Measurements from ENCODE around the gene B3GNT7. TPM values are rescaled to one million over a fixed set of nuclear protein-coding genes. Genes with fewer than 3 reads are reported as not detected.
"Not testable (repeated sequence)": the region's sequence is repeated elsewhere in the genome, so short reads cannot be mapped to it uniquely, and the experiment has no call there.

The B3GNT7 gene
- total RNA-seq, 2 experiments from 2014 or later = 0.14 to 0.25 TPM

- no peak for DNase-seq
- Mint-ChIP-seq H3K36me3 (no peaks in the 10 kb centered on the region), H3K27ac (no peak overlapping the region), H3K9me3 (no peaks in the 10 kb centered on the region), H3K27me3 (no peaks in the 10 kb centered on the region), H3K4me3 (no peak overlapping the region), H3K4me1 (no peaks in the 10 kb centered on the region)
These were observed 20.7 kb upstream of the B3GNT7 start for GRCh38 chr2:231374771-231375170.

- not testable (repeated sequence) for H3K4me3 Mint-ChIP-seq, DNase-seq, H3K4me1 Mint-ChIP-seq, H3K9me3 Mint-ChIP-seq, H3K27ac Mint-ChIP-seq, H3K36me3 Mint-ChIP-seq, H3K27me3 Mint-ChIP-seq
These were observed 19.4 kb upstream of the B3GNT7 start for GRCh38 chr2:231375994-231376615.

DNA sequence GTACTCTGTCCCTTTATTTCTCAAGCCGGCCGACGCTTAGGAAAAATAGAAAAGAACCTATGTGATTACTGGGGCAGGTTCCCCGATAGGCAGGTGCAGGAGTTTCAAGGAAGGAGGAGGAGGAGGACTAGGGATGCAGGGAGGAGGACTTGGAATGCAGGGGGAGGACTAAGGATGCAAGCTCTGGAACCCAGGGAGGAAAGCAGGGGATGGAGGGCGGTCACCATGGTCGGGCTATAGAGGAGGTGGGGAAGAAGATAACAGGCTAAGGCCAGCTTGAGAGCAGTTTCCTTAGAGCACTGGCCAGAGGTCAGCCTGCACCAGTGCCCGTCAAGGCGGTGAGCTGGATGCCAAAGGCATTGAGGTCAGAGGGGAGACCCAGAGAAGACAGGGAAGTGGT is 18.7 kb upstream of the B3GNT7 start:
- Mint-ChIP-seq H3K27me3 (no peaks in the 10 kb centered on the region), H3K4me1 (no peaks in the 10 kb centered on the region), H3K9me3 (no peaks in the 10 kb centered on the region), H3K27ac (no peak overlapping the region), H3K4me3 (no peak overlapping the region), H3K36me3 (no peaks in the 10 kb centered on the region)
- DNase-seq = no peak

- Mint-ChIP-seq H3K27me3 (no peaks in the 10 kb centered on the region), H3K36me3 (no peaks in the 10 kb centered on the region), H3K27ac (no peak overlapping the region), H3K9me3 (no peaks in the 10 kb centered on the region), H3K4me1 (no peaks in the 10 kb centered on the region), H3K4me3 (no peak overlapping the region)
- no peak for DNase-seq
These were observed 17.3 kb upstream of the B3GNT7 start for GRCh38 chr2:231378026-231378722.

DNA sequence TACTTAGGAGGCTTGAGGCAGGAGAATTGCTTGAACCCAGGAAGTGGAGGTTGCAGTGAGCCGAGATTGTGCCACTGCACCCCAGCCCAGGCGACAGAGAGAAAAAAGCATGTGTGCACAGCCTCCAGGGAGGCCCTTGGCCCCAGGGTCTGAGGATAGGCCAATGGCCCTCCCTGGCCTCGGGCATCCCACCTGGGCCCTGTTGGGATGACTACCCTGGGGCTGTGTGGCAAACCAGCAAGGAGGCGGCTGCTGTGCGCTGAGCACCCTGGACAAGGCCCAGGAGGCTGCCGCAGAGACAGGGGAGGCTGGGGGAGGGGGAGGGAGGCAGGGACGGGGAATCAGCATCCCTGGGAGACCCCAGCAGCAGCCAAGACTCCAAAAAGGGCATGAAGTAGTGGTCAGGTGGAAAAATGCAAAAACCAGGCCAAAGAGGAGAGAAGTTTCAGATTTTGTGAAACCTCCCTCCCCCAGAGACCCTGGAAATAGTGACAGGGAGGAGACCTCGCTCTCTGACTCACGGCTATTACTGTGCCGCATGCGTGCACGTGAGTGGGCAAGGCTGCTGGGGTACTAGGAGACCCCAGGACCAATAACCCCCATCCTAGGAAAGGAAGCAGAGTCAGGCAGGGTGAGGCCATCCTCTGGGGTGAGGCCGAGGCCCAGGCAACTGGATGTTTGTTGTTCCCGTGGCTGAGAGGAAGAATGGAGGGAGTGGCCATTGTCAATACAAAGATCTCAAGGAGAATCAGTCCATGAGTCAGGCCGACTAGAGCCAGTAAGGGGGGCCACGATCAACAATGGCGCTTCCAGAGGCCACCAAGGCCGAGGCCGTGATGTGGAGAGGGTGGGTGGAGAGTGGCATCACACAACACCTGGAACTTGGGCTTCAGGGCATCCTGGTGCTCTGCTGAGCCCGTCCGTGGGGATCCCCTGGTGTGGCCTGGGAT is 16.0 kb upstream of the B3GNT7 start:
- DNase-seq = no peak
- H3K9me3 Mint-ChIP-seq = no peaks in the 10 kb centered on the region
- H3K4me3 Mint-ChIP-seq = no peak overlapping the region
- no peaks in the 10 kb centered on the region for H3K36me3 Mint-ChIP-seq
- no peaks in the 10 kb centered on the region for H3K4me1 Mint-ChIP-seq
- no peak overlapping the region for H3K27ac Mint-ChIP-seq
- no peaks in the 10 kb centered on the region for H3K27me3 Mint-ChIP-seq

GRCh38 chr2:231380307-231380706 is 15.2 kb upstream of the B3GNT7 start:
- Mint-ChIP-seq H3K4me3 (no peak overlapping the region), H3K9me3 (peaks cover 7% of the 10 kb centered on the region), H3K4me1 (no peaks in the 10 kb centered on the region), H3K27ac (no peak overlapping the region), H3K27me3 (no peaks in the 10 kb centered on the region), H3K36me3 (no peaks in the 10 kb centered on the region)
- no peak for DNase-seq

DNA sequence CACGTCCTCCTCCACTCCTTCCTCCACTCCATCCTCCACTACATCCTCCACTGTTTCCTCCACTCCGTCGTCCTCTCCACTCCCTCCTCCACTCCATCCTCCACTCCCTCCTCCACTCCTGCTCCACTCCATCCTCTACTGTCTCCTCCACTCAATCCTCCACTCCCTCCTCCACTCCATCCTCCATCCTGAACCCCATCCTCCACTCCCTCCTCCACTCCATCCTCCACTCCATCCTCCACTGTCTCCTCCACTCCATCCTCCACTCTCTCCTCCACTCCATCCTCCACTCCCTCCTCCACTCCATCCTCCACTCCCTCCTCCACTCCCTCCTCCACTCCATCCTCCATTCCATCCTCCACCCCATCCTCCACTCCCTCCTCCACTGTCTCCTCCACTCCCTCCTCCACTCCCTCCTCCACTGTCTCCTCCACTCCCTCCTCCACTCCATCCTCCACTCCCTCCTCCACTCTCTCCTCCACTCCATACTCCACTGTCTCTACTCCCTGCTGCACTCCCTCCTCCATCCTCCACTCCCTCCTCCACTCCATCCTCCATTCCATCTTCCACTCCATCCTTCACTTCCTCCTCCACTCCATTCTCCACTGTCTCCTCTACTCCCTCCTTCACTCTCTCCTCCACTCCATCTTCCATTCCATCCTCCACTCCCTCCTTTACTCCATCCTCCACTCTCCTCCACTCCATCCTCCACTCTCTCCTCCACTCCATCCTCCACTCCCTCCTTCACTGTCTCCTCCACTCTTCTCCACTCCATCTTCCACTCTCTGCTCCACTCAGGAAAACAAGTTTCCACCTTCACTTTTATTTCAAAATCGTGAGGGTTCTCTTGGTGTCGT is 14.3 kb upstream of the B3GNT7 start:
- Mint-ChIP-seq H3K4me3 (no peak overlapping the region), H3K9me3 (peaks cover 7% of the 10 kb centered on the region), H3K27ac (no peak overlapping the region), H3K36me3 (no peaks in the 10 kb centered on the region), H3K4me1 (no peaks in the 10 kb centered on the region), H3K27me3 (no peaks in the 10 kb centered on the region)
- no peak for DNase-seq

- no peak overlapping the region for H3K4me3 Mint-ChIP-seq
- peaks cover 7% of the 10 kb centered on the region for H3K9me3 Mint-ChIP-seq
- DNase-seq = no peak
- H3K27ac Mint-ChIP-seq = no peak overlapping the region
- no peaks in the 10 kb centered on the region for H3K27me3 Mint-ChIP-seq
- H3K4me1 Mint-ChIP-seq = no peaks in the 10 kb centered on the region
- H3K36me3 Mint-ChIP-seq = no peaks in the 10 kb centered on the region
These were observed 13.4 kb upstream of the B3GNT7 start for GRCh38 chr2:231382116-231382515.

DNA sequence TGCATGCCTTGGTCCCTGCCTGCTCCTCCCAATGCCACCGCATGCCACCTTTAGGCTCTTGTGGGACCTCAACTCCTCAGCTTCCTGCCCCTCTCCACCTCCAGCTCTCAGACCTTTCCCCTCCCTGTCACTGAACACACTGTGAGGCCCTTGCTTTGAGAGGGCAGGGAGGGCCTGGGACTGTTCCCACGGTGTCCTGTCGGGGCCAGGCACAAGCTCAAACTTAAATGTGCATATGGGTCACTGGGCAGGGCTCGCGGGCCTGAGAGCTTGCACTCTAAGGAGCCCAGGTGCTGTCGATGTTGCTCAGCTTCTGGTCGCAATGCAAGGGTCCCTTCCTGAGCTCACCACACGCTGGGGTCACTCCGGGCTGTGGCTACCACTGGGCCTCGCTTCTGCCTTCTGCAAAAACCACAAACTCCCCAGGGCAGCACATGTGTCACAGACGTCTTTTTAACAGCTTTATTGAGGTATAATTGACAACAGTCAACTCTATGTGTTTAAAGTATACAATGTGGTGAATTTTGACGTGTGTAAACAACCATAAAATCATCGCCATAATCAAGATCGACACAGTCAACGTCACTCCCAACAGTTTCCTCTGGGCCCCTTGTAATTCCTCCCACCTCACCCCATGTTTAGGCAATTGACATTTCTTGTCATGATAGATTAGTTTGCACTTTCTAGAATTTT is 11.9 kb upstream of the B3GNT7 start:
- no peaks in the 10 kb centered on the region for H3K36me3 Mint-ChIP-seq
- H3K4me3 Mint-ChIP-seq = no peak overlapping the region
- peaks cover 7% of the 10 kb centered on the region for H3K9me3 Mint-ChIP-seq
- no peak for DNase-seq
- no peak overlapping the region for H3K27ac Mint-ChIP-seq
- no peaks in the 10 kb centered on the region for H3K4me1 Mint-ChIP-seq
- H3K27me3 Mint-ChIP-seq = no peaks in the 10 kb centered on the region

GRCh38 chr2:231384109-231384435 is 11.4 kb upstream of the B3GNT7 start:
- no peak overlapping the region for H3K4me3 Mint-ChIP-seq
- no peak for DNase-seq
- no peak overlapping the region for H3K27ac Mint-ChIP-seq
- H3K9me3 Mint-ChIP-seq = peaks cover 7% of the 10 kb centered on the region
- no peaks in the 10 kb centered on the region for H3K36me3 Mint-ChIP-seq
- H3K4me1 Mint-ChIP-seq = no peaks in the 10 kb centered on the region
- no peaks in the 10 kb centered on the region for H3K27me3 Mint-ChIP-seq

GRCh38 chr2:231384970-231385369 is 10.5 kb upstream of the B3GNT7 start:
- Mint-ChIP-seq H3K4me1 (no peaks in the 10 kb centered on the region), H3K27ac (no peak overlapping the region), H3K36me3 (no peaks in the 10 kb centered on the region), H3K27me3 (no peaks in the 10 kb centered on the region), H3K9me3 (peaks cover 7% of the 10 kb centered on the region), H3K4me3 (no peak overlapping the region)
- no peak for DNase-seq

GRCh38 chr2:231385429-231385828 is 10.1 kb upstream of the B3GNT7 start:
- no peak overlapping the region for H3K4me3 Mint-ChIP-seq
- H3K27ac Mint-ChIP-seq = no peak overlapping the region
- no peaks in the 10 kb centered on the region for H3K36me3 Mint-ChIP-seq
- peaks cover 7% of the 10 kb centered on the region for H3K9me3 Mint-ChIP-seq
- no peaks in the 10 kb centered on the region for H3K27me3 Mint-ChIP-seq
- no peak for DNase-seq
- H3K4me1 Mint-ChIP-seq = no peaks in the 10 kb centered on the region

DNA sequence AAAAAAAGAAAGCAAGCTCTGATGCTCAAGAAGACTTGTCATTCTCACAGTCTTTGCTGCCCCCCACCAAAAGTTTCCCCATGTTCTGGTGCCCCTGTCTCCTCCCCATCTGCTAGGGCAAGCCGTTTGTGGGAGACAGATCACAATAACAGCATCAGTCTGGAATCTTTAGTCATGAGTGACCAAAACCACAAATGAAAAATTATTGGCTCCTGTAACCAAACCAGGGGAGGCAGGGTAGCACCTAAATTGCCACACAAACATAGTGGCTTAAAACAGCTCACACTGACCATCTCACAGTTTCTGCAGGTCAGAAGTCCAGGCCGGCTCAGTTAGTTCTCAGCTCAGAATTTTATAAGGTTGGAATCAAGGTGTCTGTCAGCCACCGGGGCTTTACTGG is 9.1 kb upstream of the B3GNT7 start:
- Mint-ChIP-seq H3K27ac (no peak overlapping the region), H3K4me1 (no peaks in the 10 kb centered on the region), H3K9me3 (peaks cover 7% of the 10 kb centered on the region), H3K27me3 (no peaks in the 10 kb centered on the region), H3K36me3 (no peaks in the 10 kb centered on the region), H3K4me3 (no peak overlapping the region)
- DNase-seq = no peak

- Mint-ChIP-seq H3K36me3 (no peaks in the 10 kb centered on the region), H3K27me3 (no peaks in the 10 kb centered on the region), H3K9me3 (peaks cover 7% of the 10 kb centered on the region), H3K4me1 (peaks cover 1% of the 10 kb centered on the region), H3K27ac (no peak overlapping the region), H3K4me3 (no peak overlapping the region)
- DNase-seq = no peak
These were observed 7.4 kb upstream of the B3GNT7 start for GRCh38 chr2:231387904-231388724.
